HCT116 (cell line): ENCODE measurements around the gene PDE4D. TPM values are rescaled to one million over a fixed set of nuclear protein-coding genes. Genes with fewer than 3 reads are reported as not detected.

Source experiments
- ATAC-seq: fragments of 200-7000 bp; cut with Tn5 transposase; 2 replicates; pipeline ENCODE4 v1.9.1; 2020; ENCODE audit warnings: mild to moderate bottlenecking, moderate library complexity
- BruUV-seq: library from RNA; stranded (reverse); fragments of 400-500 nt; replicated peaks from 2 replicates; lab custom pipeline; 2021; lab: Mats Ljungman, UMichigan
- CTCF ChIA-PET: fragments of 300-600 bp; sonication (Branson Sonifier 250); formaldehyde crosslinking; loops from one replicate; lab custom pipeline; 2021; ENCODE audit warnings: antibody characterized with exemption; lab: Charles Lee
- POLR2A ChIA-PET: fragments of 300-600, 350-600 bp; sonication (Branson Sonifier 250); formaldehyde crosslinking; loops from one replicate; lab custom pipeline; 2021; ENCODE audit warnings: antibody characterized with exemption; lab: Charles Lee
- RAD21 ChIA-PET, 2 experiments: fragments of 300-600 bp; sonication (Branson Sonifier 250); formaldehyde crosslinking; loops; one replicate each; lab custom pipeline; 2023; ENCODE audit warnings: low total read pairs in 2 of 2; ENCODE audit not compliant: uncharacterized antibody in 2 of 2, unreplicated experiment in 2 of 2, low non-redundant PET in 1 of 2; lab: Charles Lee
- DNase-seq: peaks from one replicate; pipeline ENCODE4 v3.0.0-alpha.2; 2010; ENCODE audit warnings: low read depth, low spot score
- H2AFZ ChIP-seq: fragments of 200-600 bp; shearing (Covaris generic), sonication (generic); 2 replicates; pipeline ENCODE4 v1.6.1; 2017; ENCODE audit warnings: low read depth, mixed run types, mixed read lengths, antibody characterized with exemption, low read length; ENCODE audit not compliant: poor library complexity, severe bottlenecking
- H3K27ac ChIP-seq: 2 replicates; pipeline ENCODE4 v1.5.1; 2012; ENCODE audit warnings: low read depth, low read length
- H3K27me3 ChIP-seq: fragments of 200-600 bp; sonication (generic); 2 replicates; pipeline ENCODE4 v1.6.1; 2016; ENCODE audit warnings: mixed run types, low read length, mixed read lengths; ENCODE audit not compliant: insufficient read depth
- H3K36me3 ChIP-seq, 2 experiments: fragments of 200-500 bp in 1 of 2; fragments of 200-600 bp in 1 of 2; sonication (Bioruptor generic) in 1 of 2; sonication (generic) in 1 of 2; 2 replicates each; pipeline versions ENCODE4 v1.5.1 to v1.6.1; 2014 to 2016; ENCODE audit warnings: low read length in 2 of 2, inconsistent platforms in 1 of 2, mixed read lengths in 1 of 2, mixed run types in 1 of 2; ENCODE audit not compliant: insufficient read depth in 2 of 2, control insufficient read depth in 1 of 2
- H3K4me1 ChIP-seq, 2 experiments: fragments of 200-600 bp in 1 of 2; sonication (generic) in 1 of 2; 2 replicates each; pipeline versions ENCODE4 v1.5.1 to v1.6.1; 2012 to 2017; ENCODE audit warnings: low read length in 2 of 2, inconsistent platforms in 1 of 2, mild to moderate bottlenecking in 1 of 2, mixed read lengths in 1 of 2, mixed run types in 1 of 2, moderate library complexity in 1 of 2; ENCODE audit not compliant: insufficient read depth in 2 of 2, control insufficient read depth in 1 of 2
- H3K4me2 ChIP-seq: fragments of 200-600 bp; sonication (generic); 2 replicates; pipeline ENCODE4 v1.6.1; 2017; ENCODE audit warnings: mixed run types, low read length, mixed read lengths
- H3K4me3 ChIP-seq, 2 experiments: fragments of 200-600 bp in 1 of 2; sonication (generic) in 1 of 2; replicated peaks in 1 of 2; 2 replicates each; pipeline ENCODE4 v1.5.1; 2011 to 2016; ENCODE audit warnings: low read length in 2 of 2, control low read depth in 1 of 2, low read depth in 1 of 2, mild to moderate bottlenecking in 1 of 2, mixed read lengths in 1 of 2, mixed run types in 1 of 2
- H3K79me2 ChIP-seq: fragments of 200-600 bp; sonication (generic); 2 replicates; pipeline ENCODE4 v1.6.1; 2017; ENCODE audit warnings: mild to moderate bottlenecking, mixed run types, low read length, moderate library complexity, mixed read lengths; ENCODE audit not compliant: insufficient read depth
- H3K9ac ChIP-seq: fragments of 200-600 bp; sonication (generic); 2 replicates; pipeline ENCODE4 v1.6.1; 2016; ENCODE audit warnings: low read length, mixed read lengths
- H3K9me2 ChIP-seq: fragments of 200-600 bp; sonication (generic), shearing (Covaris generic); 2 replicates; pipeline ENCODE4 v1.6.1; 2017; ENCODE audit warnings: mixed run types, mild to moderate bottlenecking, moderate library complexity; ENCODE audit not compliant: insufficient read depth
- H3K9me3 ChIP-seq, 2 experiments: fragments of 200-500 bp in 1 of 2; fragments of 200-600 bp in 1 of 2; sonication (Bioruptor generic) in 1 of 2; sonication (generic) in 1 of 2; 2 replicates each; pipeline ENCODE4 v1.6.1; 2014 to 2017; ENCODE audit warnings: low read length in 2 of 2, mixed read lengths in 2 of 2, inconsistent platforms in 1 of 2, low read depth in 1 of 2, mild to moderate bottlenecking in 1 of 2, mixed run types in 1 of 2, moderate library complexity in 1 of 2; ENCODE audit not compliant: control insufficient read depth in 1 of 2, insufficient read depth in 1 of 2
- H4K20me1 ChIP-seq: fragments of 200-600 bp; sonication (generic), shearing (Covaris generic); 2 replicates; pipeline ENCODE4 v1.6.1; 2017; ENCODE audit warnings: mixed run types, mild to moderate bottlenecking, moderate library complexity; ENCODE audit not compliant: insufficient read depth
- CBX3 ChIP-seq: IDR thresholded peaks from 2 replicates; pipeline ENCODE4 v1.6.1; 2012; ENCODE audit warnings: low read depth
- EGR1 ChIP-seq: IDR thresholded peaks from 2 replicates; pipeline ENCODE4 v1.6.1; 2012; ENCODE audit warnings: low read depth
- ELF1 ChIP-seq: IDR thresholded peaks from 2 replicates; pipeline ENCODE4 v1.6.1; 2012; ENCODE audit warnings: low read depth, borderline replicate concordance
- EZH2 ChIP-seq: fragments of 200-600 bp; sonication (generic); IDR thresholded peaks from 2 replicates; pipeline ENCODE4 v1.6.1; 2017; ENCODE audit warnings: antibody characterized with exemption, mixed run types
- EZH2phosphoT487 ChIP-seq: fragments of 200-600 bp; IDR thresholded peaks from 2 replicates; pipeline ENCODE4 v1.6.1; 2018; ENCODE audit warnings: antibody characterized with exemption, borderline replicate concordance
- FOSL1 ChIP-seq: IDR thresholded peaks from 2 replicates; pipeline ENCODE4 v1.6.1; 2012; ENCODE audit warnings: low read depth
- JUND ChIP-seq: IDR thresholded peaks from 2 replicates; pipeline ENCODE4 v1.6.1; 2012
- POLR2A ChIP-seq: IDR thresholded peaks from 2 replicates; pipeline ENCODE4 v1.7.0; 2011; ENCODE audit warnings: borderline replicate concordance; ENCODE audit not compliant: insufficient read depth, insufficient read length; ENCODE audit errors: extremely low read depth
- POLR2AphosphoS5 ChIP-seq: IDR thresholded peaks from 2 replicates; pipeline ENCODE4 v1.6.1; 2011; ENCODE audit warnings: mild to moderate bottlenecking, low read depth, low read length, moderate library complexity
- RAD21 ChIP-seq: IDR thresholded peaks from 2 replicates; pipeline ENCODE4 v1.6.1; 2012; ENCODE audit warnings: low read depth, mild to moderate bottlenecking
- SIN3A ChIP-seq: IDR thresholded peaks from 2 replicates; pipeline ENCODE4 v1.6.1; 2012; ENCODE audit warnings: low read depth
- SP1 ChIP-seq: IDR thresholded peaks from 2 replicates; pipeline ENCODE4 v1.6.1; 2012; ENCODE audit warnings: low read depth
- SRF ChIP-seq: IDR thresholded peaks from 2 replicates; pipeline ENCODE4 v1.6.1; 2012; ENCODE audit warnings: low read depth
- ZFX ChIP-seq: fragments of 450-650 bp; IDR thresholded peaks from 2 replicates; pipeline ENCODE4 v1.6.1; 2017
- ZNF274 ChIP-seq: fragments of 200-500 bp; sonication (Bioruptor generic); IDR thresholded peaks from 2 replicates; pipeline ENCODE4 v1.6.1; 2014; ENCODE audit warnings: mild to moderate bottlenecking, low read depth, low read length, inconsistent platforms
- intact Hi-C: fragments of 100-400 bp; cut with micrococcal nuclease; formaldehyde crosslinking; loops from 2 replicates; pipeline ENCODE4 v1.10.0; 2022
- total RNA-seq: library from RNA; stranded (reverse); gene quantifications from one replicate; pipeline ENCODE4 v1.2.1, GENCODE V29; 2021; ENCODE audit not compliant: unreplicated experiment
- TF ChIP-seq, protein P1 (sequence below): IDR thresholded peaks from 2 replicates; pipeline ENCODE4 v1.6.1; 2012; ENCODE audit warnings: low read depth
- TF ChIP-seq, protein P2 (sequence below): IDR thresholded peaks from 2 replicates; pipeline ENCODE4 v1.6.1; 2012
- TF ChIP-seq, protein P3 (sequence below): IDR thresholded peaks from 2 replicates; pipeline ENCODE4 v1.6.1; 2011; ENCODE audit warnings: mild to moderate bottlenecking, low read length, moderate library complexity; ENCODE audit not compliant: insufficient replicate concordance; ENCODE audit errors: extremely low read depth
- TF ChIP-seq, protein P4 (sequence below), 3 experiments: fragments of 200-600 bp in 1 of 3; sonication (generic) in 1 of 3; IDR thresholded peaks in 2 of 3; conservative IDR thresholded peaks in 1 of 3; 2 replicates each; pipeline ENCODE4 v1.5.1; 2012 to 2017; ENCODE audit warnings: low read depth in 2 of 3, low read length in 2 of 3, antibody characterized with exemption in 1 of 3, borderline replicate concordance in 1 of 3, control low read depth in 1 of 3, mild to moderate bottlenecking in 1 of 3, mixed read lengths in 1 of 3, mixed run types in 1 of 3, moderate library complexity in 1 of 3; ENCODE audit not compliant: insufficient read depth in 1 of 3
- TF ChIP-seq, protein P5 (sequence below): IDR thresholded peaks from 2 replicates; pipeline ENCODE4 v1.6.1; 2012

Gene PDE4D
- total RNA-seq, 1 experiment from 2014 or later: 1.1 TPM

DNA sequence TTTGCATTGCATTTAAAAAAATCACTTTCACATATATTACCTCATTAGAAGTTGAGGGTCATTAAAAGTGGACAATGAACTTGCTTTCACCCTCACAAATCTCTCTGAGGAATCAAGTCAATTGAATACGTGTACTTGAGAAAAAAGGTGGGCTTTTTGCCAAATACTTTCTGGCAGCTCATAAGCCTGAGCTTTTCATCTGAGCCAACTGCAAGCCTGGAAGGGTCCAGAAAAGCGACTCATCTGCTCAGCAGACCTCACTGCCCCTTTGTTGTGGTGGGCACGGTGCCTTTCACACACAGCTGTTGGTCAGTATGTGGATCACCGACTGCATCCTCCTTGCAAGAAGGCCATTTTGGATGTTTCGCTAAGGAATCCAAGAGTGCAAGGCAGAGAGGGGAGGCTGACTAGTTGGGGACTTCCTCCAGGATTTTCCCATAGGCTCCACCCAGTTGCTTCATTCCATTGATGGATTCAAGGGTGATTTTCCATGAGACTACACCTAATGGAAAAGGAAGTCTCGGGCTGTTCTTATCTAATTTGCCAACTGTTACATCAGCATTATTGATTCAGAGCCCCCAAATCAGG, 564.7 kb downstream of the PDE4D start:
- CTCF ChIA-PET: interaction anchor here (1.8 kb wide), 1 partner anchor 141 kb away, joined by 3 read pairs; no protein-coding TSS in a partner anchor
- Histone ChIP-seq H3K9ac (no peak overlapping the region), H3K9me3 (no peaks in the 10 kb centered on the region), H4K20me1 (no peaks in the 10 kb centered on the region), H3K4me1 (no peaks in the 10 kb centered on the region), H3K79me2 (no peaks in the 10 kb centered on the region), H3K36me3 (no peaks in the 10 kb centered on the region), H3K4me2 (no peak overlapping the region), H3K4me3 (no peak overlapping the region), H3K27ac (no peak overlapping the region), H3K27me3 (peaks cover 11% of the 10 kb centered on the region), H2AFZ (no peak overlapping the region), H3K9me2 (no peaks in the 10 kb centered on the region)
- BruUV-seq: no TSS peak
- DNase-seq: no peak
- POLR2A ChIA-PET: no interaction called here
- ATAC-seq: no peak
- RAD21 ChIA-PET: no interaction called here
- TF ChIP-seq ELF1 (no peak), EZH2phosphoT487 (no peak), JUND (no peak), SP1 (no peak), ZFX (no peak), CBX3 (no peak), POLR2A (no peak), ZNF274 (no peak), SRF (no peak), RAD21 (no peak), FOSL1 (no peak), EGR1 (no peak), POLR2AphosphoS5 (no peak), SIN3A (no peak), EZH2 (no peak)
- TF ChIP-seq, protein P1, sequence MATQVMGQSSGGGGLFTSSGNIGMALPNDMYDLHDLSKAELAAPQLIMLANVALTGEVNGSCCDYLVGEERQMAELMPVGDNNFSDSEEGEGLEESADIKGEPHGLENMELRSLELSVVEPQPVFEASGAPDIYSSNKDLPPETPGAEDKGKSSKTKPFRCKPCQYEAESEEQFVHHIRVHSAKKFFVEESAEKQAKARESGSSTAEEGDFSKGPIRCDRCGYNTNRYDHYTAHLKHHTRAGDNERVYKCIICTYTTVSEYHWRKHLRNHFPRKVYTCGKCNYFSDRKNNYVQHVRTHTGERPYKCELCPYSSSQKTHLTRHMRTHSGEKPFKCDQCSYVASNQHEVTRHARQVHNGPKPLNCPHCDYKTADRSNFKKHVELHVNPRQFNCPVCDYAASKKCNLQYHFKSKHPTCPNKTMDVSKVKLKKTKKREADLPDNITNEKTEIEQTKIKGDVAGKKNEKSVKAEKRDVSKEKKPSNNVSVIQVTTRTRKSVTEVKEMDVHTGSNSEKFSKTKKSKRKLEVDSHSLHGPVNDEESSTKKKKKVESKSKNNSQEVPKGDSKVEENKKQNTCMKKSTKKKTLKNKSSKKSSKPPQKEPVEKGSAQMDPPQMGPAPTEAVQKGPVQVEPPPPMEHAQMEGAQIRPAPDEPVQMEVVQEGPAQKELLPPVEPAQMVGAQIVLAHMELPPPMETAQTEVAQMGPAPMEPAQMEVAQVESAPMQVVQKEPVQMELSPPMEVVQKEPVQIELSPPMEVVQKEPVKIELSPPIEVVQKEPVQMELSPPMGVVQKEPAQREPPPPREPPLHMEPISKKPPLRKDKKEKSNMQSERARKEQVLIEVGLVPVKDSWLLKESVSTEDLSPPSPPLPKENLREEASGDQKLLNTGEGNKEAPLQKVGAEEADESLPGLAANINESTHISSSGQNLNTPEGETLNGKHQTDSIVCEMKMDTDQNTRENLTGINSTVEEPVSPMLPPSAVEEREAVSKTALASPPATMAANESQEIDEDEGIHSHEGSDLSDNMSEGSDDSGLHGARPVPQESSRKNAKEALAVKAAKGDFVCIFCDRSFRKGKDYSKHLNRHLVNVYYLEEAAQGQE: no peak
- TF ChIP-seq, protein P2, sequence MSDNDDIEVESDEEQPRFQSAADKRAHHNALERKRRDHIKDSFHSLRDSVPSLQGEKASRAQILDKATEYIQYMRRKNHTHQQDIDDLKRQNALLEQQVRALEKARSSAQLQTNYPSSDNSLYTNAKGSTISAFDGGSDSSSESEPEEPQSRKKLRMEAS: no peak
- TF ChIP-seq, protein P3, sequence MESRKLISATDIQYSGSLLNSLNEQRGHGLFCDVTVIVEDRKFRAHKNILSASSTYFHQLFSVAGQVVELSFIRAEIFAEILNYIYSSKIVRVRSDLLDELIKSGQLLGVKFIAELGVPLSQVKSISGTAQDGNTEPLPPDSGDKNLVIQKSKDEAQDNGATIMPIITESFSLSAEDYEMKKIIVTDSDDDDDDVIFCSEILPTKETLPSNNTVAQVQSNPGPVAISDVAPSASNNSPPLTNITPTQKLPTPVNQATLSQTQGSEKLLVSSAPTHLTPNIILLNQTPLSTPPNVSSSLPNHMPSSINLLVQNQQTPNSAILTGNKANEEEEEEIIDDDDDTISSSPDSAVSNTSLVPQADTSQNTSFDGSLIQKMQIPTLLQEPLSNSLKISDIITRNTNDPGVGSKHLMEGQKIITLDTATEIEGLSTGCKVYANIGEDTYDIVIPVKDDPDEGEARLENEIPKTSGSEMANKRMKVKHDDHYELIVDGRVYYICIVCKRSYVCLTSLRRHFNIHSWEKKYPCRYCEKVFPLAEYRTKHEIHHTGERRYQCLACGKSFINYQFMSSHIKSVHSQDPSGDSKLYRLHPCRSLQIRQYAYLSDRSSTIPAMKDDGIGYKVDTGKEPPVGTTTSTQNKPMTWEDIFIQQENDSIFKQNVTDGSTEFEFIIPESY: no peak
- TF ChIP-seq, protein P4, sequence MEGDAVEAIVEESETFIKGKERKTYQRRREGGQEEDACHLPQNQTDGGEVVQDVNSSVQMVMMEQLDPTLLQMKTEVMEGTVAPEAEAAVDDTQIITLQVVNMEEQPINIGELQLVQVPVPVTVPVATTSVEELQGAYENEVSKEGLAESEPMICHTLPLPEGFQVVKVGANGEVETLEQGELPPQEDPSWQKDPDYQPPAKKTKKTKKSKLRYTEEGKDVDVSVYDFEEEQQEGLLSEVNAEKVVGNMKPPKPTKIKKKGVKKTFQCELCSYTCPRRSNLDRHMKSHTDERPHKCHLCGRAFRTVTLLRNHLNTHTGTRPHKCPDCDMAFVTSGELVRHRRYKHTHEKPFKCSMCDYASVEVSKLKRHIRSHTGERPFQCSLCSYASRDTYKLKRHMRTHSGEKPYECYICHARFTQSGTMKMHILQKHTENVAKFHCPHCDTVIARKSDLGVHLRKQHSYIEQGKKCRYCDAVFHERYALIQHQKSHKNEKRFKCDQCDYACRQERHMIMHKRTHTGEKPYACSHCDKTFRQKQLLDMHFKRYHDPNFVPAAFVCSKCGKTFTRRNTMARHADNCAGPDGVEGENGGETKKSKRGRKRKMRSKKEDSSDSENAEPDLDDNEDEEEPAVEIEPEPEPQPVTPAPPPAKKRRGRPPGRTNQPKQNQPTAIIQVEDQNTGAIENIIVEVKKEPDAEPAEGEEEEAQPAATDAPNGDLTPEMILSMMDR (IDR thresholded peaks at IDR 0.05 in 2 of 3, conservative IDR thresholded peaks at IDR 0.05 in 1 of 3; ENCODE audit: borderline replicate concordance in 1 of 3, insufficient read depth in 1 of 3, low read depth in 2 of 3, low read length in 2 of 3): no peak
- TF ChIP-seq, protein P5, sequence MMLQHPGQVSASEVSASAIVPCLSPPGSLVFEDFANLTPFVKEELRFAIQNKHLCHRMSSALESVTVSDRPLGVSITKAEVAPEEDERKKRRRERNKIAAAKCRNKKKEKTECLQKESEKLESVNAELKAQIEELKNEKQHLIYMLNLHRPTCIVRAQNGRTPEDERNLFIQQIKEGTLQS: no peak
- intact Hi-C loops: no loop called here
